SK-N-SH (cell line): ENCODE measurements around the gene CAPSL. TPM values are rescaled to one million over a fixed set of nuclear protein-coding genes. Genes with fewer than 3 reads are reported as not detected.

ENCODE experiments used
- CTCF ChIA-PET: fragments of 300-600, 350-600 bp; formaldehyde crosslinking; extraction: SDS; loops from one replicate; lab custom pipeline; 2021; lab: Yijun Ruan, JAX
- POLR2A ChIA-PET: fragments of 350-600 bp; sonication (Branson Sonifier 250); formaldehyde crosslinking; extraction: SDS; loops from one replicate; lab custom pipeline; 2020; ENCODE audit warnings: antibody characterized with exemption, inconsistent platforms; lab: Yijun Ruan, JAX
- DNase-seq: peaks from one replicate; pipeline ENCODE4 v3.0.0; 2012
- H2AFZ ChIP-seq: fragments of 200-600 bp; sonication (generic); 2 replicates; pipeline ENCODE4 v1.8.1; 2016; ENCODE audit warnings: antibody characterized with exemption, mild to moderate bottlenecking, low read depth
- H3F3A ChIP-seq: fragments of 200-600 bp; sonication (generic); replicated peaks from 2 replicates; pipeline ENCODE3; 2016; ENCODE audit warnings: antibody characterized with exemption, mild to moderate bottlenecking; ENCODE audit not compliant: insufficient read depth
- H3K27ac ChIP-seq, 2 experiments: fragments of 200-500 bp in 1 of 2; fragments of 200-600 bp in 1 of 2; sonication (Bioruptor generic) in 1 of 2; sonication (generic), shearing (Covaris generic) in 1 of 2; 2 replicates each; pipeline versions ENCODE4 v1.5.1 to v1.6.1; 2014 to 2016; ENCODE audit warnings: low read depth in 2 of 2, inconsistent platforms in 1 of 2, low read length in 1 of 2, mild to moderate bottlenecking in 1 of 2, mixed read lengths in 1 of 2
- H3K27me3 ChIP-seq: fragments of 200-600 bp; sonication (generic), shearing (Covaris generic); 2 replicates; pipeline ENCODE4 v1.6.1; 2016; ENCODE audit warnings: mixed run types; ENCODE audit not compliant: insufficient read depth
- H3K36me3 ChIP-seq, 2 experiments: fragments of 200-500 bp in 1 of 2; fragments of 200-600 bp in 1 of 2; sonication (Bioruptor generic) in 1 of 2; sonication (generic) in 1 of 2; replicated peaks in 1 of 2; 2 replicates each; pipeline versions ENCODE3 to v1.5.1; 2014 to 2016; ENCODE audit warnings: low read length in 1 of 2, mild to moderate bottlenecking in 1 of 2; ENCODE audit not compliant: insufficient read depth in 2 of 2, control insufficient read depth in 1 of 2
- H3K4me1 ChIP-seq, 2 experiments: fragments of 200-500 bp in 1 of 2; fragments of 200-600 bp in 1 of 2; sonication (Bioruptor generic) in 1 of 2; sonication (generic), shearing (Covaris generic) in 1 of 2; 2 replicates each; pipeline versions ENCODE4 v1.5.1 to v1.6.1; 2014 to 2016; ENCODE audit warnings: low read depth in 1 of 2, low read length in 1 of 2, mixed run types in 1 of 2; ENCODE audit not compliant: insufficient read depth in 2 of 2, control insufficient read depth in 1 of 2
- H3K4me2 ChIP-seq: fragments of 200-600 bp; sonication (generic), shearing (Covaris generic); 2 replicates; pipeline ENCODE4 v1.6.1; 2017; ENCODE audit warnings: mixed run types
- H3K4me3 ChIP-seq, 2 experiments: fragments of 200-500 bp in 1 of 2; fragments of 200-600 bp in 1 of 2; sonication (Bioruptor generic) in 1 of 2; sonication (generic), shearing (Covaris generic) in 1 of 2; 2 replicates each; pipeline versions ENCODE4 v1.5.1 to v1.8.1; 2014 to 2016; ENCODE audit warnings: low read depth in 2 of 2, inconsistent platforms in 1 of 2, low read length in 1 of 2, mild to moderate bottlenecking in 1 of 2, mixed read lengths in 1 of 2, moderate library complexity in 1 of 2
- H3K79me2 ChIP-seq: fragments of 200-600 bp; sonication (generic); 2 replicates; pipeline ENCODE4 v1.8.1; 2017; ENCODE audit warnings: mild to moderate bottlenecking; ENCODE audit not compliant: insufficient read depth
- H3K9ac ChIP-seq: fragments of 200-600 bp; sonication (generic); 2 replicates; pipeline ENCODE4 v1.6.1; 2017; ENCODE audit warnings: mixed run types
- H3K9me2 ChIP-seq: fragments of 200-600 bp; sonication (generic); 2 replicates; pipeline ENCODE4 v1.6.1; 2017; ENCODE audit warnings: mixed run types
- H3K9me3 ChIP-seq: fragments of 200-600 bp; sonication (generic); 2 replicates; pipeline ENCODE4 v1.6.1; 2017; ENCODE audit warnings: mixed run types, mild to moderate bottlenecking, moderate library complexity
- H4K20me1 ChIP-seq: fragments of 200-600 bp; sonication (generic); 2 replicates; pipeline ENCODE4 v1.6.1; 2017; ENCODE audit warnings: mild to moderate bottlenecking, mixed run types; ENCODE audit not compliant: insufficient read depth
- CHD2 ChIP-seq: fragments of 150-350 bp; IDR thresholded peaks from 2 replicates; pipeline ENCODE4 v1.6.1; 2018; ENCODE audit warnings: low read length; ENCODE audit not compliant: partially characterized antibody
- ELF1 ChIP-seq: IDR thresholded peaks from 2 replicates; pipeline ENCODE4 v1.4.0; 2012
- EZH2phosphoT487 ChIP-seq: fragments of 200-600 bp; sonication (generic); IDR thresholded peaks from 2 replicates; pipeline ENCODE4 v1.6.1; 2017; ENCODE audit warnings: low read depth, mixed run types, mild to moderate bottlenecking, antibody characterized with exemption, moderate library complexity, borderline replicate concordance
- FOSL2 ChIP-seq: IDR thresholded peaks from 2 replicates; pipeline ENCODE4 v1.4.0; 2012; ENCODE audit warnings: low read depth, mild to moderate bottlenecking, moderate library complexity, borderline replicate concordance
- FOXJ3 ChIP-seq: sonication (generic); formaldehyde crosslinking; IDR thresholded peaks from 2 replicates; pipeline ENCODE4 v1.5.1; 2020; ENCODE audit warnings: mild to moderate bottlenecking, missing genetic modification reagents
- GABPA ChIP-seq: IDR thresholded peaks from 2 replicates; pipeline ENCODE4 v1.4.0; 2012; ENCODE audit warnings: low read depth, mild to moderate bottlenecking
- GATA2 ChIP-seq: sonication (generic); formaldehyde crosslinking; IDR thresholded peaks from 2 replicates; pipeline ENCODE4 v1.5.0; 2020; ENCODE audit warnings: mild to moderate bottlenecking, missing genetic modification reagents
- JUND ChIP-seq: IDR thresholded peaks from 2 replicates; pipeline ENCODE4 v1.4.0; 2012
- MEF2A ChIP-seq: IDR thresholded peaks from 2 replicates; pipeline ENCODE4 v1.4.0; 2012; ENCODE audit warnings: low read depth, borderline replicate concordance
- MXI1 ChIP-seq: IDR thresholded peaks from 2 replicates; pipeline ENCODE4 v1.6.1; 2012; ENCODE audit warnings: mild to moderate bottlenecking, low read depth, low read length, improper control_type of control experiment
- NFIC ChIP-seq: IDR thresholded peaks from 2 replicates; pipeline ENCODE4 v1.4.0; 2012; ENCODE audit warnings: borderline replicate concordance
- PBX3 ChIP-seq: IDR thresholded peaks from 2 replicates; pipeline ENCODE4; 2012
- POLR2AphosphoS5 ChIP-seq: IDR thresholded peaks from 2 replicates; pipeline ENCODE4 v1.6.1; 2012; ENCODE audit warnings: low read depth, low read length
- RAD21 ChIP-seq: IDR thresholded peaks from 2 replicates; pipeline ENCODE4 v1.6.1; 2012; ENCODE audit warnings: mild to moderate bottlenecking, low read length
- RCOR1 ChIP-seq: fragments of 150-350 bp; IDR thresholded peaks from 2 replicates; pipeline ENCODE4 v1.6.1; 2017; ENCODE audit warnings: antibody characterized with exemption, low read length
- RFX5 ChIP-seq: IDR thresholded peaks from 2 replicates; pipeline ENCODE4 v1.6.1; 2012; ENCODE audit warnings: mild to moderate bottlenecking, improper control_type of control experiment, low read length
- RXRA ChIP-seq: IDR thresholded peaks from 2 replicates; pipeline ENCODE4 v1.4.0; 2012; ENCODE audit warnings: low read depth, mild to moderate bottlenecking, borderline replicate concordance
- SMC3 ChIP-seq: IDR thresholded peaks from 2 replicates; pipeline ENCODE4 v1.6.1; 2012; ENCODE audit warnings: low read depth, low read length, improper control_type of control experiment
- TAF1 ChIP-seq: IDR thresholded peaks from 2 replicates; pipeline ENCODE4 v1.6.1; 2012; ENCODE audit warnings: low read depth, mild to moderate bottlenecking, low read length, moderate library complexity, borderline replicate concordance
- TCF12 ChIP-seq: IDR thresholded peaks from 2 replicates; pipeline ENCODE4 v1.4.0; 2012
- ZBTB33 ChIP-seq: IDR thresholded peaks from 2 replicates; pipeline ENCODE4 v1.4.0; 2012; ENCODE audit warnings: low read depth, borderline replicate concordance
- WGBS: methylation state at CpG from one replicate; pipeline ENCODE4 v1.1.6; 2017; ENCODE audit warnings: low lambda C conversion rate; 5-methylcytosine and 5-hydroxymethylcytosine counted together
- polyA plus RNA-seq, 3 experiments: library from polyadenylated mRNA; depleted of rRNA; stranded (reverse); fragments of >200 nt; gene quantifications; 2 replicates each; pipeline ENCODE4 v1.2.3, GENCODE V29; 2012
- TF ChIP-seq, protein P1 (sequence below): fragments of 200-600 bp; sonication (generic); IDR thresholded peaks from 2 replicates; pipeline ENCODE4 v1.6.1; 2017; ENCODE audit warnings: antibody characterized with exemption, mild to moderate bottlenecking, moderate library complexity

Gene CAPSL
- polyA plus RNA-seq, 1 of the 3 experiments (the other 2 are of a cell fraction): 0.23 TPM

- Histone ChIP-seq H3K9me3 (no peaks in the 10 kb centered on the region), H3K4me3 (no peak overlapping the region), H3F3A (no peaks in the 10 kb centered on the region), H4K20me1 (no peaks in the 10 kb centered on the region), H3K9ac (no peak overlapping the region), H3K4me2 (no peak overlapping the region)
- 20% methylated on average over 8 of the region's 8 CpGs for WGBS
- TF ChIP-seq, protein P1, sequence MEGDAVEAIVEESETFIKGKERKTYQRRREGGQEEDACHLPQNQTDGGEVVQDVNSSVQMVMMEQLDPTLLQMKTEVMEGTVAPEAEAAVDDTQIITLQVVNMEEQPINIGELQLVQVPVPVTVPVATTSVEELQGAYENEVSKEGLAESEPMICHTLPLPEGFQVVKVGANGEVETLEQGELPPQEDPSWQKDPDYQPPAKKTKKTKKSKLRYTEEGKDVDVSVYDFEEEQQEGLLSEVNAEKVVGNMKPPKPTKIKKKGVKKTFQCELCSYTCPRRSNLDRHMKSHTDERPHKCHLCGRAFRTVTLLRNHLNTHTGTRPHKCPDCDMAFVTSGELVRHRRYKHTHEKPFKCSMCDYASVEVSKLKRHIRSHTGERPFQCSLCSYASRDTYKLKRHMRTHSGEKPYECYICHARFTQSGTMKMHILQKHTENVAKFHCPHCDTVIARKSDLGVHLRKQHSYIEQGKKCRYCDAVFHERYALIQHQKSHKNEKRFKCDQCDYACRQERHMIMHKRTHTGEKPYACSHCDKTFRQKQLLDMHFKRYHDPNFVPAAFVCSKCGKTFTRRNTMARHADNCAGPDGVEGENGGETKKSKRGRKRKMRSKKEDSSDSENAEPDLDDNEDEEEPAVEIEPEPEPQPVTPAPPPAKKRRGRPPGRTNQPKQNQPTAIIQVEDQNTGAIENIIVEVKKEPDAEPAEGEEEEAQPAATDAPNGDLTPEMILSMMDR: peak; percentile 52
- TF ChIP-seq RCOR1 (no peak), RAD21 (peak; percentile 42; the same call in 1 of the 2 replicates), GATA2 (CRISPR knock-in tag) (no peak), NFIC (no peak)
- TF ChIP-seq, all 33 proteins: peak for 2
- Histone ChIP-seq H3K9me2 (no peaks in the 10 kb centered on the region), H3K36me3 (no peaks in the 10 kb centered on the region), H3K27me3 (no peaks in the 10 kb centered on the region), H3K79me2 (no peaks in the 10 kb centered on the region), H3K4me1 (no peaks in the 10 kb centered on the region), H2AFZ (no peak overlapping the region), H3K27ac (no peak overlapping the region)
- CTCF ChIA-PET: interaction anchor here (0.8 kb wide), 2 partner anchors 10 to 209 kb away, joined by 3 read pairs; no protein-coding TSS in a partner anchor
- DNase-seq: peak; percentile 10
- POLR2A ChIA-PET: no interaction called here
These were observed 25.0 kb upstream of the CAPSL start for GRCh38 chr5:35963381-35963843.

GRCh38 chr5:35960328-35960727, 21.9 kb upstream of the CAPSL start:
- Histone ChIP-seq H2AFZ (no peak overlapping the region), H3K27me3 (no peaks in the 10 kb centered on the region; the same call in 1 of the 2 replicates), H3K27ac (no peak overlapping the region), H3K9ac (no peak overlapping the region), H3F3A (no peaks in the 10 kb centered on the region), H3K9me2 (no peaks in the 10 kb centered on the region), H3K4me2 (no peak overlapping the region), H3K36me3 (no peaks in the 10 kb centered on the region), H3K4me1 (no peaks in the 10 kb centered on the region), H3K4me3 (no peak overlapping the region), H3K9me3 (no peaks in the 10 kb centered on the region), H3K79me2 (no peaks in the 10 kb centered on the region), H4K20me1 (no peaks in the 10 kb centered on the region)
- DNase-seq: no peak
- TF ChIP-seq RAD21 (no peak), ZBTB33 (no peak), JUND (no peak), GATA2 (CRISPR knock-in tag) (no peak), EZH2phosphoT487 (no peak), RXRA (no peak), ELF1 (no peak), CHD2 (no peak), SMC3 (no peak), FOXJ3 (CRISPR knock-in tag) (no peak), GABPA (no peak), RFX5 (no peak), PBX3 (no peak), TAF1 (no peak), POLR2AphosphoS5 (no peak), FOSL2 (no peak), MXI1 (no peak), TCF12 (no peak), MEF2A (no peak)
- ChIA-PET CTCF (no interaction called here), POLR2A (no interaction called here)
- 18% methylated on average over 5 of the region's 7 CpGs for WGBS
